ENCODE results near the gene RAP1A.

Gene RAP1A

DNA sequence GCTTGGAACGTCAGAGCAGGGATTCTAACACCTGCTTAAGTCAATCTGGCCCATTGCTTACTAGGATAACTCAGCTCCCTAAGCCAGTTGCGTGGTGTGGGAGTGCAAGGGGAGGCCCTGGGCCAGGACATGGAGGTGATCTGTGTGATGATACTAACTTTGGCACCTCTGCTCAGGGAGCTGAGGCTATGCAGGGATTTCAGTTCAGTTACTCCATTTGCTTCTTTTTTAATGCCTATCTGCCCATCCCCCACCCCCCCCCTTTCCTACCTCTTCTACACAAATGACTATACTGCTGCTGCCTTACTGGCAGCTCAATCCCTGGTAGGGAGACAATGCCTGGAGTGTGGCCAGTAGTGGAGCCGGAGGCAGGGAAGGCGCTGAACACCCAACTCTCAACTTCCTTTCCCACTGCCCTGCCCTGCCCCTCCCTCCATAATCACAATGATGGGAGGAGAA lies 100.1 kb downstream of the RAP1A start:
- Histone ChIP-seq H3K36me3 (ENCODE audit: low read depth) (no peaks in the 10 kb centered on the region; the same call in 1 of the 2 replicates), H3K27ac (ENCODE audit: poor library complexity, severe bottlenecking) (no peak overlapping the region), H3K4me3 (ENCODE audit: severe bottlenecking) (no peak overlapping the region), H3K27me3 (ENCODE audit: insufficient read depth, poor library complexity, severe bottlenecking) (no peaks in the 10 kb centered on the region), H3K4me1 (ENCODE audit: insufficient read depth, poor library complexity, severe bottlenecking) (no peaks in the 10 kb centered on the region), H3K9me3 (ENCODE audit: severe bottlenecking) (no peaks in the 10 kb centered on the region)
- TF ChIP-seq, protein P1, sequence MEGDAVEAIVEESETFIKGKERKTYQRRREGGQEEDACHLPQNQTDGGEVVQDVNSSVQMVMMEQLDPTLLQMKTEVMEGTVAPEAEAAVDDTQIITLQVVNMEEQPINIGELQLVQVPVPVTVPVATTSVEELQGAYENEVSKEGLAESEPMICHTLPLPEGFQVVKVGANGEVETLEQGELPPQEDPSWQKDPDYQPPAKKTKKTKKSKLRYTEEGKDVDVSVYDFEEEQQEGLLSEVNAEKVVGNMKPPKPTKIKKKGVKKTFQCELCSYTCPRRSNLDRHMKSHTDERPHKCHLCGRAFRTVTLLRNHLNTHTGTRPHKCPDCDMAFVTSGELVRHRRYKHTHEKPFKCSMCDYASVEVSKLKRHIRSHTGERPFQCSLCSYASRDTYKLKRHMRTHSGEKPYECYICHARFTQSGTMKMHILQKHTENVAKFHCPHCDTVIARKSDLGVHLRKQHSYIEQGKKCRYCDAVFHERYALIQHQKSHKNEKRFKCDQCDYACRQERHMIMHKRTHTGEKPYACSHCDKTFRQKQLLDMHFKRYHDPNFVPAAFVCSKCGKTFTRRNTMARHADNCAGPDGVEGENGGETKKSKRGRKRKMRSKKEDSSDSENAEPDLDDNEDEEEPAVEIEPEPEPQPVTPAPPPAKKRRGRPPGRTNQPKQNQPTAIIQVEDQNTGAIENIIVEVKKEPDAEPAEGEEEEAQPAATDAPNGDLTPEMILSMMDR (IDR thresholded peaks at IDR 0.05; ENCODE audit: poor library complexity, severe bottlenecking) = no peak
- ATAC-seq (ENCODE audit: low read depth) (no peak), DNase-seq (ENCODE audit: low spot score) (no peak)

DNA sequence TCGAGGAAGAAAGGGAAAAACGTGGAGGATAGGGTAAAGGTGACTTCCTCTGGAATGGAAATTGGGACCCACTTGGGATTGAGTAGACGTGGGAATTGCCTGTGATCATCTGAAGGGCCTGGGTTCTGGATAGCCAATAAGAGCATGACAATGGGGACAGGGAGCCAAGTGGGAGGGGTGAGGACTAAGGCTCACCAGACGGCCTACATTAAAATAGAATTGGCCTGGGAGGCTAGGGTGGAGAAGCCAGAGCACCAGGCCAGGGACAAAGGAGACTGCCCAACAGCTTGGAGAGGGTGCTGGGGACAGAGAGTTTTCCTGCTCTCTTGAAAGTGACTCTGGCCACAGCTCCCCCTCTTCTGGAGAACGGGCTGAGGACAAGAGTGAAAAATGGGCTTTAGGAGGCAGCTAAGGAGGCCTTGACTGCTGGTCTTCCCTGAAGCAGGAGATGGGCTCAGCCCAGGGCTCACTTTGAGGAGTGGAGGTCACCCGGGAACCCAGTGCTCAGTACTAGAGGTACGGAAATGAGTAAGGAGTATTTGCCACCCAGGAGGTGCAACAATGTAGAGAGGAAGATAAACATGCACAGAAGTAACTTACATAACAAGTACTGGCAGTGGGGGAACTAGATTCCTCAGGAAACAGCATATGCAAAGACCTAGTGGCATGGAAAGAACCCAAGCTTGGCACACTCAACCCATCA lies 100.8 kb downstream of the RAP1A start:
- TF ChIP-seq, protein P1 (IDR thresholded peaks at IDR 0.05; ENCODE audit: poor library complexity, severe bottlenecking) = no peak
- no peaks in the 10 kb centered on the region for H3K27me3 ChIP-seq (ENCODE audit: insufficient read depth, poor library complexity, severe bottlenecking)
- H3K27ac ChIP-seq (ENCODE audit: poor library complexity, severe bottlenecking) = no peak overlapping the region
- no peaks in the 10 kb centered on the region for H3K4me1 ChIP-seq (ENCODE audit: insufficient read depth, poor library complexity, severe bottlenecking)
- H3K9me3 ChIP-seq (ENCODE audit: severe bottlenecking) = no peaks in the 10 kb centered on the region
- H3K4me3 ChIP-seq (ENCODE audit: severe bottlenecking) = no peak overlapping the region
- DNase-seq (ENCODE audit: low spot score) (no peak), ATAC-seq (ENCODE audit: low read depth) (no peak)
- H3K36me3 ChIP-seq (ENCODE audit: low read depth) = no peaks in the 10 kb centered on the region; the same call in 1 of the 2 replicates

DNA sequence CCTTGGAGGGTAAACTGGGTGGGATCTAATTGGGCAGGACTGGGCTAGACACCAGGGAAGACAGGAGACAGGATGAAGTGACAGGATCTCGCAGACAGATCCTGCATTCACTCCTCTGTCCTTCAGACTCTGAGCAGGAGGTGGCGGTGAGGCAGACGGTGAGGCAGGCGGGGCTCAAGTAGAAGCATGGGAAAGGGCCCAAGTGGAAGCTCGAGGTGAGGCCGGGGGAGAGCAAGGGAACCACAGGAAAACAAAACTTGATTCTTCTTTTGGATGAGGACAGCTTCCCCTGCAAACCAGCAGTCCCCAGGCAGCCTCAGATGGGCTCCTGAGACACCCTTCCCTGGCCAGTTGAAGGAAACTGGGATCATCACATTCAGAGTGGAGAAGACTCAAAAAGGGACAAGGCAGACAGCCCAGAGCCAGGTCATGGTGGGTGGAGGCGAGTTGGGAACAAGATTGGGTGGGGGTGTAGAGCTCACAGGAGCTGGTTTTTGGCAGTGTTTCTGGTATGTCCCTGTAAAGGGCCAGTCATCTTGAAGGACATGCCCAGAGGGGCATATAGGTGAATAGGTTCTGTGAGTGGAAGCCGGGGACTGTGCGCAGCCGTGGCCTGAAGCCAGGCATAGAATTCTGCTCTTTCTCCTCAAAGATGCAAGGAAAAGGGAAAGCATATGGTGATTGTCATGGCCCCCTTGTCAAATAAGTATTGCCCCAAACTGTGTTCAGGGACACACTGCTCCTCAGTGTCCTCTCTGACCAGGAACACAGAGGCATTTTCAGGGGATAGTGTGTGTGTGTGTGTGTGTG lies 101.6 kb downstream of the RAP1A start:
- TF ChIP-seq, protein P1 (IDR thresholded peaks at IDR 0.05; ENCODE audit: poor library complexity, severe bottlenecking) = no peak
- no peak overlapping the region for H3K27ac ChIP-seq (ENCODE audit: poor library complexity, severe bottlenecking)
- H3K36me3 ChIP-seq (ENCODE audit: low read depth) = no peaks in the 10 kb centered on the region; the same call in 1 of the 2 replicates
- no peaks in the 10 kb centered on the region for H3K4me1 ChIP-seq (ENCODE audit: insufficient read depth, poor library complexity, severe bottlenecking)
- H3K4me3 ChIP-seq (ENCODE audit: severe bottlenecking) = no peak overlapping the region
- no peaks in the 10 kb centered on the region for H3K27me3 ChIP-seq (ENCODE audit: insufficient read depth, poor library complexity, severe bottlenecking)
- DNase-seq (ENCODE audit: low spot score) (no peak), ATAC-seq (ENCODE audit: low read depth) (0 out of 3 replicates have a peak, but pooled peaks have one; percentile 6)
- H3K9me3 ChIP-seq (ENCODE audit: severe bottlenecking) = no peaks in the 10 kb centered on the region

DNA sequence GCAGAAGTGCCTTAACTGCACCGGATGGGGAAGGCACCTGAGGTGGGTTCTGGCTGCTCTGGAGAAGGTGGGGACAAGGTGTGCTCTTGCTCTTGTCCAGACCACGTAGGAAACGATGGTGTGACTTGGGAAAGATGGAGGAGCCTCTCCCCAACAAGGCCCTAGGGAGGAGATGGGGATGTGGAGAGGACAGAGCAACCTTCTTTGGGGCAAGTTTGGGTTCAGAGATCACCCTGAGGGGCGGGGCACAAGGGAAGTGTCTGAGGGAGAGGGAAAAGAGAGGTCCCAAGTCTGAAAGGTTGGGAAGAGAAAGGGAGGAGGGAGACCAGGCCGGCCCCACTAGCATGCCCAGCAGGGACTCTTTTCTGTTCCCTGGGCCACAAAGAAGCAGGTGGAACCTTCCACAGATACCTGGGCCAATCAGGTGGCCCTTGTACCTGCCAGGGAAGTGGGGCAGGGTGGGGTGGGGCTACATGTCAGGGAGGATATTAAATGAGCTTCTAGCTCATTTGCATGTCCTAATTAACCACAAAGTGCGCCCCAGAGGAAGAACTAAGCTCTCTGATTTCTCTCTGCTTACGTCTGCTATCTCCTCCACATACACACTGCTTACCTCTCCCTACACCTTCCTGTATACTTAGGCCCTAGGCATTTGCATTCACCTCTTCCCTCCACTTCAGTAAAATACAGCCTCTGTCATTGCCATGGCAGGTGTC lies 103.7 kb downstream of the RAP1A start:
- DNase-seq (ENCODE audit: low spot score) (no peak), ATAC-seq (ENCODE audit: low read depth) (no peak)
- no peaks in the 10 kb centered on the region for H3K9me3 ChIP-seq (ENCODE audit: severe bottlenecking)
- TF ChIP-seq, protein P1 (IDR thresholded peaks at IDR 0.05; ENCODE audit: poor library complexity, severe bottlenecking) = no peak
- H3K4me3 ChIP-seq (ENCODE audit: severe bottlenecking) = no peak overlapping the region
- H3K27ac ChIP-seq (ENCODE audit: poor library complexity, severe bottlenecking) = no peak overlapping the region
- H3K36me3 ChIP-seq (ENCODE audit: low read depth) = no peaks in the 10 kb centered on the region
- H3K27me3 ChIP-seq (ENCODE audit: insufficient read depth, poor library complexity, severe bottlenecking) = no peaks in the 10 kb centered on the region
- H3K4me1 ChIP-seq (ENCODE audit: insufficient read depth, poor library complexity, severe bottlenecking) = no peaks in the 10 kb centered on the region

Measured in RWPE2 (cell line).